CD4-positive, alpha-beta T cell (primary cell): ENCODE data around the gene F7. TPM values are rescaled to one million over a fixed set of nuclear protein-coding genes. Genes with fewer than 3 reads are reported as not detected.
"Not testable (repeated sequence)": the region's sequence is repeated elsewhere in the genome, so short reads cannot be mapped to it uniquely, and the experiment has no call there.

ENCODE experiments used
- ATAC-seq: fragments of 200-7000 bp; cut with Tn5 transposase; one replicate; pipeline ENCODE4 v1.10.0; 2022; ENCODE audit warnings: mild to moderate bottlenecking; ENCODE audit not compliant: poor library complexity
- CTCF ChIA-PET: fragments of 350-600 bp; sonication (Branson Sonifier 250); formaldehyde crosslinking; loops from one replicate; lab custom pipeline; 2021; ENCODE audit warnings: antibody characterized with exemption, inconsistent platforms; lab: Charles Lee
- POLR2A ChIA-PET: fragments of 350-600 bp; sonication (Branson Sonifier 250); formaldehyde crosslinking; loops from one replicate; lab custom pipeline; 2021; ENCODE audit warnings: antibody characterized with exemption, inconsistent platforms; lab: Charles Lee
- DNase-seq, 14 experiments: peaks; one replicate each; pipeline ENCODE4 v3.0.0-alpha.2; 2013 to 2020; ENCODE audit warnings: mixed read lengths in 2 of 14
- H3K27ac ChIP-seq, 2 donors: one replicate each; pipeline versions ENCODE4 v1.5.1 to v1.7.0; 2013; ENCODE audit warnings: low read length in 2 of 2, low read depth in 1 of 2, mild to moderate bottlenecking in 1 of 2
- H3K27me3 ChIP-seq, 2 experiments: 1 replicate in 1 of 2; 2 replicates in 1 of 2; pipeline versions ENCODE4 v1.6.1 to v1.7.0; 2013; ENCODE audit warnings: low read length in 2 of 2, control low read depth in 1 of 2, mild to moderate bottlenecking in 1 of 2, moderate library complexity in 1 of 2; ENCODE audit not compliant: insufficient read depth in 2 of 2, control insufficient read depth in 1 of 2
- H3K36me3 ChIP-seq: one replicate; pipeline ENCODE4 v1.6.1; 2013; ENCODE audit warnings: low read length, control low read depth; ENCODE audit not compliant: insufficient read depth
- H3K4me1 ChIP-seq: one replicate; pipeline ENCODE4 v1.6.1; 2013; ENCODE audit warnings: low read length, control low read depth; ENCODE audit not compliant: insufficient read depth
- H3K4me3 ChIP-seq: one replicate; pipeline ENCODE4 v1.5.1; 2013; ENCODE audit warnings: mild to moderate bottlenecking, low read length, moderate library complexity
- H3K9me3 ChIP-seq, 2 experiments: 1 replicate in 1 of 2; 2 replicates in 1 of 2; pipeline versions ENCODE4 v1.6.1 to v1.7.0; 2013; ENCODE audit warnings: low read length in 2 of 2, mild to moderate bottlenecking in 2 of 2, control low read depth in 1 of 2, moderate library complexity in 1 of 2; ENCODE audit not compliant: control insufficient read depth in 1 of 2, insufficient read depth in 1 of 2
- H3K27ac Mint-ChIP-seq: one replicate; pipeline ENCODE4 v1.8.0; 2020; ENCODE audit warnings: mixed read lengths
- H3K27me3 Mint-ChIP-seq: one replicate; pipeline ENCODE4 v1.8.0; 2021; ENCODE audit warnings: mixed read lengths
- H3K36me3 Mint-ChIP-seq: one replicate; pipeline ENCODE4 v1.8.0; 2021; ENCODE audit warnings: low read depth, mixed read lengths
- H3K4me1 Mint-ChIP-seq: one replicate; pipeline ENCODE4 v1.8.0; 2021; ENCODE audit warnings: low read depth, mixed read lengths
- H3K4me3 Mint-ChIP-seq: one replicate; pipeline ENCODE4 v1.8.0; 2020; ENCODE audit warnings: mild to moderate bottlenecking, mixed read lengths
- H3K9me3 Mint-ChIP-seq: one replicate; pipeline ENCODE4 v1.8.0; 2020; ENCODE audit warnings: mixed read lengths
- intact Hi-C, 2 experiments: fragments of 100-400 bp; cut with DNase I in 1 of 2; cut with micrococcal nuclease in 1 of 2; formaldehyde crosslinking; loops; one replicate each; pipeline versions ENCODE4 v1.15.1 to v1.9.0; 2023 to 2025; cut with DNase I, micrococcal nuclease
- polyA plus RNA-seq, 2 donors: library from polyadenylated mRNA; unstranded; fragments of 120-200 nt; gene quantifications; one replicate each; pipeline ENCODE4 v1.2.1, GENCODE V29; 2013
- total RNA-seq, 174 experiments: library from RNA in 2 of 174; stranded (reverse) in 2 of 174; gene quantifications; one replicate each; pipeline ENCODE4 v1.2.3 and lab custom pipeline; 2021 to 2026
- TF ChIP-seq, protein P1 (sequence below): fragments of 200-600 bp; IDR thresholded peaks from one replicate; pipeline ENCODE4 v1.8.0; 2022; ENCODE audit warnings: antibody characterized with exemption, mild to moderate bottlenecking

Gene F7
- total RNA-seq (not detected), total RNA-seq (lab: John Stamatoyannopoulos, UW) (0 to 1.1 (median 0.08) reads per million in 172 experiments)
- not detected for polyA plus RNA-seq (2013, experiment 1 of 2)
- 0.10 TPM for polyA plus RNA-seq (2013, experiment 2 of 2)

DNA sequence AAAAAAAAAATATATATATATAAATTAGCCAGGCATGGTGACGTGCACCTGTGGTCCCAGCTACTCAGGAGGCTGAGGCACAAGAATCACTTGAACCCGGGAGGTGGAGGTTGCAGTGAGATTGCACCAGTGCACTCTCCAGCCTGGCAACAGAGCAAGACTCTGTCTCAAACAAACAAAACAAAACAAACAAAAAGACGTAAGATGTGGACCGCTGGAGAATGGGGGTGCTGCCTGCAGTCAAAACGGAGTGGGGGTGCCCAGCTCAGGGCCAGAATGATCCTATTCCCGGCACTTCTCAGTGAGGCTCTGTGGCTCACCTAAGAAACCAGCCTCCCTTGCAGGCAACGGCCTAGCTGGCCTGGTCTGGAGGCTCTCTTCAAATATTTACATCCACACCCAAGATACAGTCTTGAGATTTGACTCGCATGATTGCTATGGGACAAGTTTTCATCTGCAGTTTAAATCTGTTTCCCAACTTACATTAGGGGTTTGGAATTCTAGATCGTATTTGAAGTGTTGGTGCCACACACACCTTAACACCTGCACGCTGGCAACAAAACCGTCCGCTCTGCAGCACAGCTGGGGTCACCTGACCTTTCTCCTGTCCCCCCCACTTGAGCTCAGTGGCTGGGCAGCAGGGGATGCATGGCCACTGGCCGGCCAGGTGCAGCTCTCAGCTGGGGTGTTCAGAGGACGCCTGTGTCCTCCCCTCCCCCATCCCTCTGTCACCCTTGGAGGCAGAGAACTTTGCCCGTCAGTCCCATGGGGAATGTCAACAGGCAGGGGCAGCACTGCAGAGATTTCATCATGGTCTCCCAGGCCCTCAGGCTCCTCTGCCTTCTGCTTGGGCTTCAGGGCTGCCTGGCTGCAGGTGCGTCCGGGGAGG lies at the start of gene F7:
Gene F7, plus strand, starts transcription at position 760 of the 889 bp plus-strand sequence. Its CDS starts 51 bp downstream, at position 811.
- no peak for DNase-seq
- no peaks in the 10 kb centered on the region for H3K36me3 ChIP-seq
- ChIA-PET POLR2A (no interaction called here), CTCF (no interaction called here)
- H3K27ac ChIP-seq = no peak within 1 kb of the TSS
- Mint-ChIP-seq H3K4me1 (no peaks in the 10 kb centered on the region), H3K36me3 (no peaks in the 10 kb centered on the region), H3K27me3 (peaks cover 8% of the 10 kb centered on the region), H3K4me3 (no peak within 1 kb of the TSS), H3K27ac (no peak within 1 kb of the TSS), H3K9me3 (no peaks in the 10 kb centered on the region)
- peaks cover 9% of the 10 kb centered on the region for H3K4me1 ChIP-seq
- intact Hi-C loops = no loop called here
- no peak within 1 kb of the TSS for H3K4me3 ChIP-seq
- ATAC-seq = no peak
- H3K9me3 ChIP-seq = no peaks in the 10 kb centered on the region
- TF ChIP-seq, protein P1, sequence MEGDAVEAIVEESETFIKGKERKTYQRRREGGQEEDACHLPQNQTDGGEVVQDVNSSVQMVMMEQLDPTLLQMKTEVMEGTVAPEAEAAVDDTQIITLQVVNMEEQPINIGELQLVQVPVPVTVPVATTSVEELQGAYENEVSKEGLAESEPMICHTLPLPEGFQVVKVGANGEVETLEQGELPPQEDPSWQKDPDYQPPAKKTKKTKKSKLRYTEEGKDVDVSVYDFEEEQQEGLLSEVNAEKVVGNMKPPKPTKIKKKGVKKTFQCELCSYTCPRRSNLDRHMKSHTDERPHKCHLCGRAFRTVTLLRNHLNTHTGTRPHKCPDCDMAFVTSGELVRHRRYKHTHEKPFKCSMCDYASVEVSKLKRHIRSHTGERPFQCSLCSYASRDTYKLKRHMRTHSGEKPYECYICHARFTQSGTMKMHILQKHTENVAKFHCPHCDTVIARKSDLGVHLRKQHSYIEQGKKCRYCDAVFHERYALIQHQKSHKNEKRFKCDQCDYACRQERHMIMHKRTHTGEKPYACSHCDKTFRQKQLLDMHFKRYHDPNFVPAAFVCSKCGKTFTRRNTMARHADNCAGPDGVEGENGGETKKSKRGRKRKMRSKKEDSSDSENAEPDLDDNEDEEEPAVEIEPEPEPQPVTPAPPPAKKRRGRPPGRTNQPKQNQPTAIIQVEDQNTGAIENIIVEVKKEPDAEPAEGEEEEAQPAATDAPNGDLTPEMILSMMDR = no peak
- H3K27me3 ChIP-seq = peaks cover 8 to 12% of the 10 kb centered on the region in 2 experiments

DNA sequence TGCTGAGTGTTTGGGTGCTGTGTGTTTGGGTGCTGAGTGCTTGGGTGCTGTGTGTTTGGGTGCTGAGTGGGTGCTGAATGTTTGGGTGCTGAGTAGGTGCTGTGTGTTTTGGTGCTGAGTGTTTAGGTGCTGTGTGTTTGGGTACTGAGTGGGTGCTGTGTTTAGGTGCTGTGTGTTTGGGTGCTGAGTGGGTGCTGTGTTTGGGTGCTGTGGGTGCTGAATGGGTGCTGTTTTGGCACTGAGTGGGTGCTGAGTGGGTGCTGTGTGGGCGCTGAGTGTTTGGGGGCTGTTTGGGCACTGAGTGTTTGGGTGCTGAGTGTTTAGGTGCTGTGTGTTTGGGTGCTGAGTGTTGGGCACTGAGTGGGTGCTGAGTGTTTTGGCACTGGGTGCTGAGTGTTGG lies 48.5 kb upstream of the F7 start:
- CTCF ChIA-PET = no interaction called here
- Histone ChIP-seq H3K4me1 (no peaks in the 10 kb centered on the region), H3K4me3 (no peak overlapping the region), H3K36me3 (no peaks in the 10 kb centered on the region), H3K9me3 (peaks cover 0 to 37% of the 10 kb centered on the region in 2 experiments), H3K27ac (no peak overlapping the region), H3K27me3 (no peaks in the 10 kb centered on the region)
- POLR2A ChIA-PET = no interaction called here
- no peaks in the 10 kb centered on the region for H3K27me3 Mint-ChIP-seq
- DNase-seq (no peak), ATAC-seq (no peak)
- H3K4me1 Mint-ChIP-seq = no peaks in the 10 kb centered on the region
- no peak overlapping the region for H3K4me3 Mint-ChIP-seq
- TF ChIP-seq, protein P1 = no peak
- H3K36me3 Mint-ChIP-seq = peaks cover 8% of the 10 kb centered on the region
- H3K27ac Mint-ChIP-seq = no peak overlapping the region
- H3K9me3 Mint-ChIP-seq = no peaks in the 10 kb centered on the region
- intact Hi-C loops = no loop called here

DNA sequence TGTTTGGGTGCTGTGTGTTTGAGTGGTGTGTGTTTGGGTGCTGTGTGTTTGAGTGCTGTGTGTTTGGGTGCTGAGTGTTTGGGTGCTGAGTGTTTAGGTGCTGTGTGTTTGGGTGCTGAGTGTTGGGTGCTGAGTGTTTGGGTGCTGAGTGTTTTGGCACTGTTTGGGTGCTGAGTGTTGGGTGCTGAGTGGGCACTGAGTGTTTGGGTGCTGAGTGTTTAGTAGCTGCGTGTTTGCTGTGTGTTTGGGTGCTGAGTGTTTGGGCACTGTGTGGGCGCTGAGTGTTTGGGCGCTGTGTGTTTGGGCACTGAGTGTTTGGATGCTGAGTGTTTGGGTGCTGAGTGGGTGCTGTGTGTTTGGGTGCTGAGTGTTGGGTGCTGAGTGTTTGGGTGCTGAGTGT lies 48.0 kb upstream of the F7 start:
- ATAC-seq, H3K27ac Mint-ChIP-seq, CTCF ChIA-PET, H3K27ac ChIP-seq, H3K4me3 ChIP-seq, H3K4me1 Mint-ChIP-seq, intact Hi-C loops, DNase-seq, H3K9me3 Mint-ChIP-seq, POLR2A ChIA-PET, H3K36me3 Mint-ChIP-seq, H3K4me1 ChIP-seq, H3K27me3 Mint-ChIP-seq, H3K4me3 Mint-ChIP-seq, H3K36me3 ChIP-seq, H3K27me3 ChIP-seq: not testable (repeated sequence)
- peaks cover 0 to 37% of the 10 kb centered on the region in 2 experiments for H3K9me3 ChIP-seq
